ENCODE results near the gene CHP2.

DNA sequence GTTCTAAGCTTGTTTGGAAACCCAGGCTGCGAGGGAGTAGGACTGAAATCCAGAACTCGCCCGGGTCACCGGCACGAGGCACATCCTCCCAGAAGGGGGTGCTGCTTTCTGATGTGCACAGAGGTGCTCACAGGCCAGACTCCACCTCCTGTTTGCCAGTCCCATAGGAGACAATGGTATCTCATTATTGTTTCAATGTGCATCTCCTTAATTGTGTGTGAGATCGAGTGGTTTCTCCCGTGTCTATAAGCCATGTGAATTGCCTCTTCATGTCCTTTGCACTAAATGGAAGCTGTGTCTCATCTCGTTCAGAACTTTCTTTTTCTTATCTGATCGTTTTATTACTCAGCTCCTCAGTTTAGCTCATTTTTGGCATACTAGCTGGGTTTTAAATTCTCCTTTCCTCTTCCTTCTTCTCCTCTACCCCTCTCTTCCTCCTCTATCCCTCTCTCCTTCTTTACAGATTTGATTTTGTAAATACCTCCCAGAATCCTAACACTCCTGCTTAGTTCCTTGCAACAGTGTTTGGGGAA is 48.8 kb downstream of the CHP2 start:
- TF ChIP-seq EZH2phosphoT487 (IDR thresholded peaks at IDR 0.05; ENCODE audit: insufficient read depth, low read depth) (no peak), EZH2 (IDR thresholded peaks at IDR 0.05; ENCODE audit: insufficient read depth, poor library complexity, severe bottlenecking) (no peak)
